Activated CD8-positive, alpha-beta T cell treated with anti-CD3 and anti-CD28 coated beads, Interleukin-2, amount 10 ng/mL, durations not matched to agents 7 days and 5 days (primary cell): ENCODE measurements around the gene MORN4. TPM values are rescaled to one million over a fixed set of nuclear protein-coding genes. Genes with fewer than 3 reads are reported as not detected.

Experiments used
- ATAC-seq: fragments of 150-1000 bp; cut with Tn5 transposase; one replicate; pipeline ENCODE4 v1.10.0; 2021; ENCODE audit warnings: moderate library complexity
- CTCF ChIA-PET: fragments of 350-600 bp; sonication (Branson Sonifier 250); formaldehyde crosslinking; loops from one replicate; lab custom pipeline; 2021; ENCODE audit warnings: antibody characterized with exemption; lab: Charles Lee
- POLR2A ChIA-PET: fragments of 350-600 bp; sonication (Branson Sonifier 250); formaldehyde crosslinking; loops from one replicate; lab custom pipeline; 2021; ENCODE audit warnings: antibody characterized with exemption; lab: Charles Lee
- DNase-seq: peaks from one replicate; pipeline ENCODE4 v3.0.0-alpha.2; 2020
- H3K27ac Mint-ChIP-seq: one replicate; pipeline ENCODE4 v1.8.0; 2021; ENCODE audit warnings: mild to moderate bottlenecking, mixed read lengths
- H3K27me3 Mint-ChIP-seq: one replicate; pipeline ENCODE4 v1.8.0; 2021; ENCODE audit warnings: low read depth, mixed read lengths
- H3K36me3 Mint-ChIP-seq: one replicate; pipeline ENCODE4 v1.8.0; 2021; ENCODE audit warnings: low read depth, mixed read lengths
- H3K4me1 Mint-ChIP-seq: one replicate; pipeline ENCODE4 v1.8.0; 2021; ENCODE audit warnings: low read depth, mixed read lengths
- H3K4me3 Mint-ChIP-seq: one replicate; pipeline ENCODE4 v1.8.0; 2021; ENCODE audit warnings: mild to moderate bottlenecking, mixed read lengths
- H3K9me3 Mint-ChIP-seq: one replicate; pipeline ENCODE4 v1.8.0; 2022; ENCODE audit warnings: mixed read lengths; ENCODE audit not compliant: insufficient read depth
- total RNA-seq, 2 experiments: library from RNA; stranded (reverse); gene quantifications; one replicate each; pipeline ENCODE4 v1.2.3, GENCODE V29; 2021

The MORN4 gene
- total RNA-seq, 2 experiments from 2014 or later, result 1.1 to 1.2 TPM

DNA sequence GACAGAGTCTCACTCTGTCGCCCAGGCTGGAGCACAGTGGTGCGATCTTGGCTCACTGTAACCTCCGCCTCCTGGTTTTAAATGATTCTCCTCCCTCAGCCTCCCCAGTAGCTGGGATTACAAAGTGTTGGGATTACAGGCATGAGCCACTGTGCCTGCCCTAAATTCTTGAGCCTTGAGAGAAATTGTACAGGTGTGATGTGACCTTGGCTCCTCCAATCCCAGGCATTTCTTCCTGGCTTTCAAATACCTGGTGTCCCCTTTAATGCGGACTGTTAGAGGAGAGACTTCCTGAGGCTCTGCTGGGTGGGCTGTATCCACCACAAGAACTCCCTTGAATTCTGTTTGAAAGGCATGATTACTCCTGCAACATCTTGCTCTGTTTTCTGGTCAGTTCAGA lies 15.0 kb downstream of the MORN4 start:
- no peak for ATAC-seq
- Mint-ChIP-seq H3K4me3 (no peak overlapping the region), H3K27ac (no peak overlapping the region), H3K36me3 (no peaks in the 10 kb centered on the region), H3K27me3 (no peaks in the 10 kb centered on the region), H3K4me1 (no peaks in the 10 kb centered on the region), H3K9me3 (no peaks in the 10 kb centered on the region)
- POLR2A ChIA-PET, result no interaction called here
- DNase-seq, result no peak
- CTCF ChIA-PET, result no interaction called here

DNA sequence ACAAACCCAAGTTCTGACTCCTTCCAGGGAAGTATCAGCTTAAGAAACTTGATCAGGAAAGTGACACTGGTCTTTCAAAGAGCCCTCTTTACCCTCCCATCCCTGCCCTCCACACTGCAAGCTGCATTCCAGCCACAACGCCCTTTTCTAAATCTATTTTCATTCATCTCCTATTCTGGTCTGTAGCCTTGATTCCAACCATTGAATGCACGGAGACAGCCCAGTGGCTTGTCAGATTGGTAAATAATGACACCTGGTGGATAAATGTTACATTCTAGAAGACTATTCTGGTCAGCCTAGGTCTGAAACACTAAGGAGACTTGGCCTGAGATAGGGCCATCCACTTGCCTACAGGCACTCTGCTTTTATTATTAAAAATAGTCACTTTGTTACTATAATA lies 20.9 kb downstream of the MORN4 start:
- Mint-ChIP-seq H3K27ac (no peak overlapping the region), H3K36me3 (no peaks in the 10 kb centered on the region), H3K4me1 (no peaks in the 10 kb centered on the region), H3K27me3 (no peaks in the 10 kb centered on the region), H3K4me3 (no peak overlapping the region), H3K9me3 (no peaks in the 10 kb centered on the region)
- POLR2A ChIA-PET, result no interaction called here
- no peak for DNase-seq
- ATAC-seq, result peak; percentile 58
- CTCF ChIA-PET, result interaction anchor here (0.8 to 2.2 kb wide), 6 partner anchors 38 to 205 kb away, joined by 3 to 18 read pairs (median 6); partner anchors contain the start of gene ANKRD2

DNA sequence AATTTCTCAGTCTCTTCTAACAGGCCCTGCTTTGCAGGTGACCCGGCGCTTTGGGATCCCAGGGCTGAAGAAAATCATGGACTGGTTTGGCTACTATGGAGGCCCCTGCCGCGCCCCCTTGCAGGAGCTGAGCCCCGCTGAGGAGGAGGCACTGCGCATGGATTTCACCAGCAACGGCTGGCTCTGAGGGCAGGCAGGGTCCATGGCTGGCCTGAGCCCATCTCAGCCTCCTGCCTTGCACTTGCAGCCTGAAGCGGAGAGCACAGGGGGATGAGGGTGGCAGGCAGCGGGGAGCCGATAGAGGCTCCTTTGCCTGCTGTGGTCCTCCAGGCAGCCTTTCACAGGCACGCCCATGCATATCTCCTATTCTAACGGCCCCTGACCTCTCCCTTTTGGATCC lies 21.8 kb downstream of the MORN4 start:
- ChIA-PET CTCF (interaction anchor here (0.9 to 2.2 kb wide), 4 partner anchors 11 to 144 kb away, joined by 3 to 18 read pairs (median 4); partner anchors contain the start of gene ANKRD2), POLR2A (no interaction called here)
- ATAC-seq, result no peak
- no peaks in the 10 kb centered on the region for H3K4me1 Mint-ChIP-seq
- peaks cover under 1% of the 10 kb centered on the region for H3K27me3 Mint-ChIP-seq
- no peak for DNase-seq
- H3K27ac Mint-ChIP-seq, result no peak overlapping the region
- no peaks in the 10 kb centered on the region for H3K36me3 Mint-ChIP-seq
- no peak overlapping the region for H3K4me3 Mint-ChIP-seq
- no peaks in the 10 kb centered on the region for H3K9me3 Mint-ChIP-seq

DNA sequence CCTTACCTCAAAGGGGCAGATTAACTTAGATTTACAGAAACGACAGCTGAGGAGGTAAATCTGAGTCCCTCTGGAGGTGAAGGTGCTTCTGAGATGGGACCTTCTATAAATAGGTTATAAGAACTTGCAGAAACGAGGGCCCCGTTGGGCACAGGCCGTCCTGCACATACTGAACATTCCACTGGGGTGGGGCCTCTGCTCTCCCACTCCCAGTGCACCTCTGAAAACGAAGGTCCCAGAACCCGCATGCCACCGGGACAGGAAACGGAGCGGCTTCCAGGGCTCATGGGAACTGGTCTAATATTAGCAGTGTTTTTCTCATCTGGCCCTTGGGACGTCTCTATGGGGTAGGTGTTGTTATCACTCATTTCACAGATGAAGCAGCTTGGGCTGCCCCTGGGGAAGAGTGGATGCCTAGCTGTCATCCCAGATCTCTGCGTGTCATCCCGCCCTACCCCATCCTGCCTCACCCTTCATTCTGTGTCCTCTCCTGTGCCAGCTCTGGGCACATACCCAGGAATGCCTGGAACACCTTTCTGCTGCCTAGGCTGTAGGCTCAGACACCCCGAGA lies 24.2 kb downstream of the MORN4 start:
- Mint-ChIP-seq H3K27me3 (peaks cover 5% of the 10 kb centered on the region), H3K4me1 (no peaks in the 10 kb centered on the region), H3K4me3 (no peak overlapping the region), H3K27ac (no peak overlapping the region), H3K9me3 (no peaks in the 10 kb centered on the region), H3K36me3 (no peaks in the 10 kb centered on the region)
- DNase-seq (no peak), ATAC-seq (no peak)
- CTCF ChIA-PET, result interaction anchor here (1.0 to 2.0 kb wide), 4 partner anchors 16 to 79 kb away, joined by 3 to 7 read pairs (median 4); partner anchors contain the start of gene ANKRD2
- POLR2A ChIA-PET, result interaction anchor here (0.6 kb wide), 1 partner anchor 360 kb away, joined by 3 read pairs; no protein-coding TSS in a partner anchor

DNA sequence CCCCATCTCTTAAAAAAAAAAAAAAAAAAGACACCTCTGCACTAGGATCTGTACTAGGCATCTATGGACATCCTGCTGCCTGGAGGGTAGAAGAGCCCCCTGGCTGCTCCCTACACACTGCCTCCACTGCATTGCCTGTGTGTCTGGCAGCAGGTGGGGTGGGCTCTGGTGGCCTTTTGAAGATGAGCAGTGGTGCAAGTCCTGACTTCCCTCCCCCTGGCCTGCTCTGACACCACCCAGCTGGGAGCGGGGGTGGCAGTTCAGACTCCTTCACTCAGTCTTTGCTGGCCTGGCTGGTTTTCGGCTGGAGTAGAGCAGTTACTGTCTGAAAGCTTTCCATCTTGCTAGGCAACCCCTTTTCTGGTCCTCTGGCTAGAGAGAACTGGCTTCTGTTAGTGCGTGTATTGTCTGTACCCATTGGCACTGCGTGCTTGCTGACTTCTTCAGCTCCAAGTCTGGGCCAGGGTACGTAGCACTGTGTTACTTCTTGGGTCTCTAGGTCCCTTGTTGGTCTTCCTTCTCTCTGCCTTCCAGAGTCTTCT lies 26.1 kb downstream of the MORN4 start:
- ChIA-PET CTCF (interaction anchor here (1.1 kb wide), 1 partner anchor 35 kb away, joined by 4 read pairs; the partner anchor contains the start of gene ANKRD2), POLR2A (no interaction called here)
- DNase-seq (no peak), ATAC-seq (no peak)
- Mint-ChIP-seq H3K4me3 (no peak overlapping the region), H3K27ac (no peak overlapping the region), H3K4me1 (no peaks in the 10 kb centered on the region), H3K27me3 (peaks cover 5% of the 10 kb centered on the region), H3K9me3 (no peaks in the 10 kb centered on the region), H3K36me3 (no peaks in the 10 kb centered on the region)

DNA sequence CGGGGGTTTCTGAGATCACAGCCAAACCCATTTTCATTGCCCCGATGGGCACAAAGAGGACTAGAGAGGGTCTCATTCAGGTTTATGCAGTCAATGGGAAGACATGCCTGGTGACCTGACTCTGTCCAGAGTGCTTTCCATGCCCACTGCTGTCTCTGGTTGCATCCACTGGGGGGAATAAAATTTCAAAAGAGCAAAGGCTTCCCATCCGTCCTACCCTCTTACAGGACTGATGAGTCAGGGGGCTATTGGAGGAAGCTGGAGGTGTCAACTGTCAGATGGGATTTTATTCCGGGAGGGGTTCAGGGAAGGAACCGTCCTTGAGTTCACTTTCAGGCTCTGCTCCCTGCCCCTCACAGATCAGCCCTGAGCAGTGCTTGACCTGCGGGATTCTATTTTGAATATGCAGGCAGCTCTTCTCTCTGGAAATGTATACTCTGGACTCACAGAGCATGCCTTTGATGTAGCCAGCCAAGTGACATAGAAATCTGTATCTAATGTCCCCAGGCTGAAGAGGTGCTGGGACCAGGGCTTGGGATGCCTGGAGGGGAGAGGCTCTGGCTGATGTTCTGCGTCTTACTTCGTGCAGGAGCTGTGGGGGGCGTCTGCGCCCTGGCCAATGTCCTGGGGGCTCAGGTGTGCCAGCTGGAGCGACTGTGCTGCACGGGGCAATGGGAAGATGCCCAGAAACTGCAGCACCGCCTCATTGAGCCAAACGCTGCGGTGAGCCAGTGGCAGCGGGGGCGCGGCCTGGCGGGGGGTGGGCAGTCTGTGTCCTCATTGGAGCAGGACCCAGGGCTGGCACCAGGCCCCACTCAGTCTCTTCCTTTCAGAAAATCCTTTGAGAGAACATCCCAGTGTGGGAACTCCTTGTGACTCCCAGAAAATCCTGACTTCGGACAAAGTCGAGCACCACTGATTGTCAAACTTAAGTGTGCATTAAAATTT lies 31.8 kb downstream of the MORN4 start:
- Mint-ChIP-seq H3K4me3 (no peak overlapping the region), H3K36me3 (no peaks in the 10 kb centered on the region), H3K27ac (no peak overlapping the region), H3K9me3 (no peaks in the 10 kb centered on the region), H3K4me1 (no peaks in the 10 kb centered on the region), H3K27me3 (peaks cover 8% of the 10 kb centered on the region)
- POLR2A ChIA-PET, result no interaction called here
- ATAC-seq, result no peak
- CTCF ChIA-PET, result no interaction called here
- no peak for DNase-seq

DNA sequence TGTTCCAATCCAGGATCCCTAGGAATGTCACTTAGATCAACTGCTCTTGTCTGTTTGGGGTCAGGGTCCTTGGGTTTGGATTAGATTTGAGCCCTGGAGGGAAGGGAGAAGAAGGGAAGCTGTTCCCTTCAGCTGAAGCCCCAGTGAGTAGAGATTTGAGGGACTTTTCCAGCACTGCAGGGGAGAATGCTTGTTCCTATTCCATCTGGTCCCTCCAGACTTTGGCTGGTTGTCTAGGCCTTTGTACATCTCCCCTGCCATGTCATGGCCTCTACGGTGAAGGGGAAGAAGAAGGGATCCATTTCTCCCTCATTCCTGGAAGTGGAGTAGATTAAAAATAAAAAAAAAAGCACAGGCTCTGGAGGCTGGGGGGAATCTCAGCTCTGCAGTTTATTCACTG lies 32.7 kb downstream of the MORN4 start:
- no peak overlapping the region for H3K27ac Mint-ChIP-seq
- no peaks in the 10 kb centered on the region for H3K36me3 Mint-ChIP-seq
- CTCF ChIA-PET, result interaction anchor here (0.9 kb wide), 1 partner anchor 10 kb away, joined by 3 read pairs; no protein-coding TSS in a partner anchor
- peaks cover 4% of the 10 kb centered on the region for H3K27me3 Mint-ChIP-seq
- no peaks in the 10 kb centered on the region for H3K9me3 Mint-ChIP-seq
- DNase-seq (no peak), ATAC-seq (no peak)
- H3K4me1 Mint-ChIP-seq, result no peaks in the 10 kb centered on the region
- POLR2A ChIA-PET, result no interaction called here
- no peak overlapping the region for H3K4me3 Mint-ChIP-seq

DNA sequence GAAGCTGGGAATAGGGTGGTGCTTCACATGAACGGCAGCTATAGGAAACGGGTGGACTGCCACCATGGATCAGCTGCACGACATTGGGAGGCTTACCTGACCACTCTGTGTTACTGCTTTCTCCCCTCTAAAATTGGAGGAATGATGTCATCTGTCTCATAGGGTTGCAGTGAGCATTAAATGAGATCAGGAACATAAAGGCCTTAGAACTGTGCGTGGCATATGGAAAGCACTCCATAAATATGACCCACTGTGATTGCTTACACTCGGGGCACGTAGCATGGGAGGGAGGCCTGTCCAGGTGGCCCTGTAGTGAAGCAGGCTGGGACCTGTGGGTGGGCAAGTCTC lies 34.1 kb downstream of the MORN4 start:
- Mint-ChIP-seq H3K27ac (no peak overlapping the region), H3K4me3 (no peak overlapping the region), H3K36me3 (no peaks in the 10 kb centered on the region), H3K4me1 (no peaks in the 10 kb centered on the region), H3K27me3 (peaks cover 3% of the 10 kb centered on the region), H3K9me3 (no peaks in the 10 kb centered on the region)
- ATAC-seq, result no peak
- POLR2A ChIA-PET, result no interaction called here
- CTCF ChIA-PET, result no interaction called here
- no peak for DNase-seq

DNA sequence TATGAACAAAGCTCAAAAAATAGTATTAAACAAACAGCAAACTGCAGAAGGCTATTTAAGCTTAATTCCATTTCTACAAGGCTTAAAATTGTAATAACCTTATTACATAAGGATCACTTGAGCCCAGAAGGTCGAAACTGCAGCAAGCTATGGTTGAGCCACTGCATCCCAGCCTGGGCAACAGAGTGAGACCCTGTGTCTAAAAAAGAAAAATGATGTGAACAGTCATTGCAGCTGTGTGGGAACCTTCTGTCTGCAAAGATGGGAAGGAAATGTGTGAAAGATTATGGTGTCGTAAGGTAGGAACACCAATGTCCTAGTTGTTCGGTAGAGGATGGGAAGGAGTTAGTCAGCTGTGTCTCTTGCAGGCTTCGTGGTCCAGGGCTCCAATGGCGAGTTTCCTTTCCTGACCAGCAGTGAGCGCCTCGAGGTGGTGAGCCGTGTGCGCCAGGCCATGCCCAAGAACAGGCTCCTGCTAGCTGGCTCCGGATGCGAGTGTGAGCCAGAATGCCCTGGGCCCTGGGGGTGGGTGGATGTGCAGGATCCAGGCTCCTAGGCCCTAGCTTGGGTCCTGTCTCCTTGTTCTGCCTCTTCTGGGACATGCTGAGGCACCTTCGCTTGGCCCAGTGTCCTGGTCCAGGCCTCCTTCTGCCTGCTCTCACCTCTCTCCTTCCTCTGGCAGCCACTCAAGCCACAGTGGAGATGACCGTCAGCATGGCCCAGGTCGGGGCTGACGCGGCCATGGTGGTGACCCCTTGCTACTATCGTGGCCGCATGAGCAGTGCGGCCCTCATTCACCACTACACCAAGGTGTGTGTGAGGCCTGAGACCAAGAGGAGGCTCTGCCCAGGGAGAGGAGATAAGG lies 34.7 kb downstream of the MORN4 start:
- no peak for ATAC-seq
- no peaks in the 10 kb centered on the region for H3K36me3 Mint-ChIP-seq
- CTCF ChIA-PET, result no interaction called here
- no peak overlapping the region for H3K4me3 Mint-ChIP-seq
- H3K9me3 Mint-ChIP-seq, result no peaks in the 10 kb centered on the region
- POLR2A ChIA-PET, result no interaction called here
- H3K27me3 Mint-ChIP-seq, result peaks cover 3% of the 10 kb centered on the region
- no peaks in the 10 kb centered on the region for H3K4me1 Mint-ChIP-seq
- H3K27ac Mint-ChIP-seq, result no peak overlapping the region
- no peak for DNase-seq

DNA sequence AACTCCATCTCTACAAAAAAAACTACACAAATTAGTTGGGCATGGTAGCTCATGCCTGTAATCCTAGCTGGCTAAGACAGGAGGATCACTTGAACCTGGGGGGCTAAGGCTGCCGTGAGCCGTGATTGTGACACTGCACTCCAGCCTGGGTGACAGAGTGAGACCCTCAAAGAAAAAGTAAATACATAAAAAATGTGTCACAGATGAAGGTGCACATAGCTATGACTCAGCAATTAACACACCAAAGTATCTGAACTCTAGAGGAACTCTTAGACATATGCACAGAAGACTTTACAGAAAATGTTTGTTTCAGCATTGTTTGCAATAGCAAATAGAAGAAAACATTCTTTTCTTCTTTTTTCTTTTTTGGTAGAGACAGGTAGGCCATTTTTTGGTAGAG lies 35.5 kb downstream of the MORN4 start:
- Mint-ChIP-seq H3K4me3 (no peak overlapping the region), H3K36me3 (no peaks in the 10 kb centered on the region), H3K4me1 (no peaks in the 10 kb centered on the region), H3K27me3 (peaks cover 3% of the 10 kb centered on the region), H3K9me3 (no peaks in the 10 kb centered on the region), H3K27ac (no peak overlapping the region)
- POLR2A ChIA-PET, result no interaction called here
- DNase-seq, result no peak
- ATAC-seq, result no peak
- CTCF ChIA-PET, result no interaction called here
